Panc1 (cell line): ENCODE results near the gene SCLY. TPM values are rescaled to one million over a fixed set of nuclear protein-coding genes. Genes with fewer than 3 reads are reported as not detected.

Experiments
- ATAC-seq: fragments of 200-7000 bp; cut with Tn5 transposase; 2 replicates; pipeline ENCODE4 v1.9.1; 2020; ENCODE audit warnings: mild to moderate bottlenecking, moderate library complexity
- BruUV-seq: library from RNA; stranded (reverse); fragments of 400-500 nt; replicated peaks from 2 replicates; lab custom pipeline; 2021; lab: Mats Ljungman, UMichigan
- CTCF ChIA-PET: fragments of 300-600 bp; sonication (Branson Sonifier 250); formaldehyde crosslinking; loops from one replicate; lab custom pipeline; 2022; ENCODE audit warnings: antibody characterized with exemption; lab: Charles Lee
- POLR2A ChIA-PET: fragments of 300-600 bp; sonication (Branson Sonifier 250); formaldehyde crosslinking; loops from one replicate; lab custom pipeline; 2022; ENCODE audit warnings: antibody characterized with exemption; lab: Charles Lee
- DNase-seq: peaks from one replicate; pipeline ENCODE4 v3.0.0-alpha.2; 2010; ENCODE audit warnings: low read depth, low spot score
- H3K27ac ChIP-seq: 2 replicates; pipeline ENCODE4 v1.5.1; 2011; ENCODE audit warnings: mild to moderate bottlenecking, low read length, inconsistent platforms
- H3K27me3 ChIP-seq: fragments of 200-500 bp; sonication (Bioruptor generic); 2 replicates; pipeline ENCODE4 v1.6.0; 2014; ENCODE audit warnings: low read length, inconsistent platforms; ENCODE audit not compliant: control insufficient read depth, insufficient read depth
- H3K36me3 ChIP-seq: fragments of 200-500 bp; sonication (Bioruptor generic); 2 replicates; pipeline ENCODE4 v1.5.1; 2014; ENCODE audit warnings: inconsistent platforms, mild to moderate bottlenecking, low read length, moderate library complexity; ENCODE audit not compliant: control insufficient read depth, insufficient read depth
- H3K4me1 ChIP-seq: 2 replicates; pipeline ENCODE4 v1.5.1; 2011; ENCODE audit warnings: inconsistent platforms, mild to moderate bottlenecking, low read length, moderate library complexity; ENCODE audit not compliant: control insufficient read depth, insufficient read depth
- H3K4me3 ChIP-seq, 2 experiments: 2 replicates each; pipeline ENCODE4 v1.5.1; 2011 to 2012; ENCODE audit warnings: low read depth in 2 of 2, low read length in 2 of 2, mild to moderate bottlenecking in 2 of 2, inconsistent platforms in 1 of 2, moderate library complexity in 1 of 2
- H3K9me3 ChIP-seq: fragments of 200-500 bp; sonication (Bioruptor generic); 2 replicates; pipeline ENCODE4 v1.5.1; 2014; ENCODE audit warnings: low read depth, mild to moderate bottlenecking, inconsistent platforms, low read length, moderate library complexity; ENCODE audit not compliant: control insufficient read depth, insufficient read depth
- CTCF ChIP-seq: fragments of 450-650 bp; IDR thresholded peaks from 2 replicates; pipeline ENCODE4 v1.5.1; 2017; ENCODE audit warnings: mild to moderate bottlenecking
- POLR2AphosphoS5 ChIP-seq: IDR thresholded peaks from 2 replicates; pipeline ENCODE4 v1.6.1; 2012; ENCODE audit warnings: mild to moderate bottlenecking, low read depth, low read length, moderate library complexity
- REST ChIP-seq, 2 experiments: IDR thresholded peaks; 2 replicates each; pipeline ENCODE4 v1.6.1; 2011 to 2012; ENCODE audit warnings: low read depth in 2 of 2, control low read depth in 1 of 2, low read length in 1 of 2, mild to moderate bottlenecking in 1 of 2, moderate library complexity in 1 of 2; ENCODE audit not compliant: insufficient read depth in 1 of 2
- SIN3A ChIP-seq: IDR thresholded peaks from 2 replicates; pipeline ENCODE4 v1.6.1; 2012; ENCODE audit warnings: low read depth, mild to moderate bottlenecking, low read length, moderate library complexity, borderline replicate concordance; ENCODE audit not compliant: insufficient read depth
- TCF7L2 ChIP-seq: IDR thresholded peaks from 2 replicates; pipeline ENCODE4 v1.6.1; 2011; ENCODE audit warnings: mild to moderate bottlenecking, low read depth, low read length, inconsistent platforms
- in situ Hi-C: cut with HindIII; loops from 2 replicates; pipeline ENCODE4 v1.10.0; 2016; ENCODE audit warnings: low sequenced_read_pairs, low pct_unique_long_range_greater_than_20kb
- intact Hi-C: fragments of 100-400 bp; cut with micrococcal nuclease; formaldehyde crosslinking; loops from one replicate; pipeline ENCODE4 v1.10.0; 2022; ENCODE audit not compliant: unreplicated experiment
- total RNA-seq: library from RNA; stranded (reverse); gene quantifications from one replicate; pipeline ENCODE4 v1.2.1, GENCODE V29; 2021; ENCODE audit not compliant: unreplicated experiment

Gene SCLY
- total RNA-seq, 1 experiment from 2014 or later: 31.4 TPM

GRCh38 chr2:238123991-238124470 is 63.2 kb downstream of the SCLY start:
- H3K27me3 ChIP-seq: no peaks in the 10 kb centered on the region
- DNase-seq (no peak), ATAC-seq (no peak)
- H3K9me3 ChIP-seq: no peaks in the 10 kb centered on the region
- BruUV-seq: no TSS peak
- ChIA-PET POLR2A (no interaction called here), CTCF (no interaction called here)
- in situ Hi-C loops: no loop called here
- intact Hi-C loops: no loop called here
- H3K4me3 ChIP-seq: no peak overlapping the region
- no peak overlapping the region for H3K27ac ChIP-seq
- no peak for TF ChIP-seq TCF7L2
- TF ChIP-seq REST (IDR thresholded peaks at IDR 0.05; ENCODE audit: insufficient read depth in 1 of 2, low read depth in 2 of 2, low read length in 1 of 2): no peak
- no peak for TF ChIP-seq CTCF
- no peak for TF ChIP-seq SIN3A
- TF ChIP-seq POLR2AphosphoS5: no peak
- no peaks in the 10 kb centered on the region for H3K4me1 ChIP-seq
- no peaks in the 10 kb centered on the region for H3K36me3 ChIP-seq

GRCh38 chr2:238124488-238125126 is 63.8 kb downstream of the SCLY start:
- intact Hi-C loops: no loop called here
- CTCF ChIA-PET: no interaction called here
- in situ Hi-C loops: no loop called here

More at GRCh38 chr2:238124488-238125126, 63.8 kb downstream of the SCLY start:
- TF ChIP-seq POLR2AphosphoS5 (no peak), SIN3A (no peak), CTCF (no peak), TCF7L2 (no peak), REST (IDR thresholded peaks at IDR 0.05; ENCODE audit: insufficient read depth in 1 of 2, low read depth in 2 of 2, low read length in 1 of 2) (no peak)
- BruUV-seq: no TSS peak
- Histone ChIP-seq H3K27ac (no peak overlapping the region), H3K27me3 (no peaks in the 10 kb centered on the region), H3K4me1 (no peaks in the 10 kb centered on the region), H3K36me3 (no peaks in the 10 kb centered on the region), H3K4me3 (no peak overlapping the region), H3K9me3 (no peaks in the 10 kb centered on the region)
- ATAC-seq (no peak), DNase-seq (no peak)
- POLR2A ChIA-PET: no interaction called here
